Ishikawa (cell line): ENCODE results near the gene SLC38A10.
A peak's percentile ranks its signal among the peaks of the same experiment; 100 is the strongest.

Experiments
- CEBPB ChIP-seq: IDR thresholded peaks from 2 replicates; pipeline ENCODE4 v1.6.1; 2012
- CREB1 ChIP-seq: IDR thresholded peaks from 2 replicates; pipeline ENCODE4 v1.6.1; 2012; ENCODE audit warnings: low read depth
- EGR1 ChIP-seq: IDR thresholded peaks from 2 replicates; pipeline ENCODE4 v1.6.1; 2012
- EP300 ChIP-seq: IDR thresholded peaks from 2 replicates; pipeline ENCODE4 v1.6.1; 2012; ENCODE audit warnings: borderline replicate concordance
- FOXM1 ChIP-seq: IDR thresholded peaks from 2 replicates; pipeline ENCODE4 v1.6.1; 2012; ENCODE audit warnings: low read depth, borderline replicate concordance
- MAX ChIP-seq: IDR thresholded peaks from 2 replicates; pipeline ENCODE4 v1.6.1; 2012
- NFIC ChIP-seq: IDR thresholded peaks from 2 replicates; pipeline ENCODE4 v1.6.1; 2012
- RAD21 ChIP-seq: IDR thresholded peaks from 2 replicates; pipeline ENCODE4 v1.6.1; 2012; ENCODE audit warnings: low read depth
- TAF1 ChIP-seq: IDR thresholded peaks from 2 replicates; pipeline ENCODE4 v1.6.1; 2012; ENCODE audit warnings: low read depth, mild to moderate bottlenecking
- TCF12 ChIP-seq: IDR thresholded peaks from 2 replicates; pipeline ENCODE4 v1.6.1; 2012; ENCODE audit warnings: low read depth
- TEAD4 ChIP-seq: IDR thresholded peaks from 2 replicates; pipeline ENCODE4 v1.6.1; 2012
- YY1 ChIP-seq: IDR thresholded peaks from 2 replicates; pipeline ENCODE4 v1.6.1; 2012; ENCODE audit warnings: low read depth
- ZBTB7A ChIP-seq: IDR thresholded peaks from 2 replicates; pipeline ENCODE4 v1.6.1; 2012; ENCODE audit warnings: low read depth
- TF ChIP-seq, protein P1 (sequence below): IDR thresholded peaks from 2 replicates; pipeline ENCODE4 v1.6.1; 2012
- TF ChIP-seq, protein P2 (sequence below): IDR thresholded peaks from 2 replicates; pipeline ENCODE4 v1.6.1; 2012; ENCODE audit warnings: low read depth, mild to moderate bottlenecking

Gene SLC38A10

DNA sequence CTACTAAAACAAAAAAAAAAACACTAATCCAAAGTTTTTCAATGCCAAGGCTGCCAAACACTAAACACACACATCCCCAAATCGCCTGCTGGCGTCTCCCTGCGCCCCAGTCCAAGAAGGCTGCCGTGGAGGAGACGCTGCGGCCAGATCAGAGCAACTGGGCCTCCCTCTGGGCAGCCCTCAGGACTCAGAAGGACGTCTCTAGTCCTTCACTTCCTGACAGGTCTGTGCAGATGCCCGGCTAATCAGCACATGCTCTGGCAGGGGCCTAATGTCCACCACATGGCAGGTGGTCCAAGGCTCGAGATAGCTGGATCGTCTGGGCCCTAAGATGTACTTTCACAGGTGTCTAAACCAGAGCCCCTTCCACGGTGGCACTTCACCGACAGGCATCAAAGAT lies 2.7 kb downstream of the SLC38A10 start:
- TF ChIP-seq TCF12 (no peak), TEAD4 (no peak), CREB1 (no peak), CEBPB (no peak), MAX (no peak), ZBTB7A (no peak), TAF1 (no peak)
- TF ChIP-seq, protein P1, sequence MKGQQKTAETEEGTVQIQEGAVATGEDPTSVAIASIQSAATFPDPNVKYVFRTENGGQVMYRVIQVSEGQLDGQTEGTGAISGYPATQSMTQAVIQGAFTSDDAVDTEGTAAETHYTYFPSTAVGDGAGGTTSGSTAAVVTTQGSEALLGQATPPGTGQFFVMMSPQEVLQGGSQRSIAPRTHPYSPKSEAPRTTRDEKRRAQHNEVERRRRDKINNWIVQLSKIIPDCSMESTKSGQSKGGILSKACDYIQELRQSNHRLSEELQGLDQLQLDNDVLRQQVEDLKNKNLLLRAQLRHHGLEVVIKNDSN = no peak

- TF ChIP-seq RAD21 = peak; percentile 74
- no peak for TF ChIP-seq CEBPB
Observed at GRCh38 chr17:81291662-81292061, 3.4 kb downstream of the SLC38A10 start.

DNA sequence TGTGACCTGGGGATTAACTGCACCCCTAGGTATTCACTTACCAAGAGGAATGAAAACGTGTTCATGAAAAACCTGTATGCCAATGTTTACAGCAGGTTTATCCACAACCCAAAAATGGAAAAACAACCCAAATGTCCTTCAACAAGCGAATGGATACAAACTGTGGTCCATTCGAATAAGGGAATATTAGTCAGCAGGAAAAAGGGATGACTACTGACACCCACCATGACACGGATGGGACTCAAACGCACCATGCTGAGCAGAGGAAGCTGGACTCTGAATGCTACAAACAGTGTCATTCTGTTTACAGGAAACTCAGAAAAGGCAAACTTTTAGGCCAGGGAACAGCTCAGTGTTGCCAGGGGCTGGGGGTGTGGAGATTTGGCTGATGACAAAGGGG lies 4.9 kb downstream of the SLC38A10 start:
- TF ChIP-seq, protein P2, sequence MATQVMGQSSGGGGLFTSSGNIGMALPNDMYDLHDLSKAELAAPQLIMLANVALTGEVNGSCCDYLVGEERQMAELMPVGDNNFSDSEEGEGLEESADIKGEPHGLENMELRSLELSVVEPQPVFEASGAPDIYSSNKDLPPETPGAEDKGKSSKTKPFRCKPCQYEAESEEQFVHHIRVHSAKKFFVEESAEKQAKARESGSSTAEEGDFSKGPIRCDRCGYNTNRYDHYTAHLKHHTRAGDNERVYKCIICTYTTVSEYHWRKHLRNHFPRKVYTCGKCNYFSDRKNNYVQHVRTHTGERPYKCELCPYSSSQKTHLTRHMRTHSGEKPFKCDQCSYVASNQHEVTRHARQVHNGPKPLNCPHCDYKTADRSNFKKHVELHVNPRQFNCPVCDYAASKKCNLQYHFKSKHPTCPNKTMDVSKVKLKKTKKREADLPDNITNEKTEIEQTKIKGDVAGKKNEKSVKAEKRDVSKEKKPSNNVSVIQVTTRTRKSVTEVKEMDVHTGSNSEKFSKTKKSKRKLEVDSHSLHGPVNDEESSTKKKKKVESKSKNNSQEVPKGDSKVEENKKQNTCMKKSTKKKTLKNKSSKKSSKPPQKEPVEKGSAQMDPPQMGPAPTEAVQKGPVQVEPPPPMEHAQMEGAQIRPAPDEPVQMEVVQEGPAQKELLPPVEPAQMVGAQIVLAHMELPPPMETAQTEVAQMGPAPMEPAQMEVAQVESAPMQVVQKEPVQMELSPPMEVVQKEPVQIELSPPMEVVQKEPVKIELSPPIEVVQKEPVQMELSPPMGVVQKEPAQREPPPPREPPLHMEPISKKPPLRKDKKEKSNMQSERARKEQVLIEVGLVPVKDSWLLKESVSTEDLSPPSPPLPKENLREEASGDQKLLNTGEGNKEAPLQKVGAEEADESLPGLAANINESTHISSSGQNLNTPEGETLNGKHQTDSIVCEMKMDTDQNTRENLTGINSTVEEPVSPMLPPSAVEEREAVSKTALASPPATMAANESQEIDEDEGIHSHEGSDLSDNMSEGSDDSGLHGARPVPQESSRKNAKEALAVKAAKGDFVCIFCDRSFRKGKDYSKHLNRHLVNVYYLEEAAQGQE = no peak
- no peak for TF ChIP-seq RAD21
- TF ChIP-seq CEBPB = no peak
- no peak for TF ChIP-seq EGR1
- no peak for TF ChIP-seq TAF1

DNA sequence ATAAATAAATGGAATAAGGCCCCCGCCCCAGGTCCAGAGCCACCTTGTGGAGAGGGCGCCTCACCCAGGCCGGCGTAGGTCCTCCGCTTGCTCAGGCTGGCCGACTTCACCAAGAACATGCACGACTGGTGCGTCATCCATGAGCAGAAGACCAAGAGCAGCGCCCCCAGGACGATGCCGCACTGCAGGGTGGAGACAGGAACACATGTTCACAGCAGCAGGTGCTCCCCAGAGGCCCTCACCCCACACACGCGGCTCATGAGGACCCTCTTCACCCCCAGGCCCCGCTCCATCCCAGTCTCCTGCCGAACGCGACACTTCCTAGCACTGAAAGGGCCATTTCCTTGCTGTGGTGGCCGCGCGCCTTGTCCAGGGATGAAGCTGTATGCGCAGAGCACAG lies 5.5 kb downstream of the SLC38A10 start:
- TF ChIP-seq CEBPB (no peak), RAD21 (no peak), EP300 (no peak), NFIC (no peak)
- TF ChIP-seq, protein P2 = no peak

GRCh38 chr17:81288715-81289114 lies 6.4 kb downstream of the SLC38A10 start:
- TF ChIP-seq EP300 (no peak), ZBTB7A (no peak), TEAD4 (no peak), FOXM1 (no peak), RAD21 (no peak), EGR1 (no peak), CREB1 (no peak), YY1 (no peak), CEBPB (no peak), TCF12 (no peak)
- TF ChIP-seq, protein P2 = no peak
- TF ChIP-seq, protein P1 = no peak

GRCh38 chr17:81287741-81288430 lies 7.2 kb downstream of the SLC38A10 start:
- no peak for TF ChIP-seq RAD21
- no peak for TF ChIP-seq CEBPB
- TF ChIP-seq, protein P2 = no peak
- TF ChIP-seq TEAD4 = no peak
- TF ChIP-seq CREB1 = no peak
- no peak for TF ChIP-seq NFIC
- TF ChIP-seq EGR1 = no peak
- no peak for TF ChIP-seq FOXM1
- no peak for TF ChIP-seq TCF12
- TF ChIP-seq, protein P1 = no peak
